ENCODE measurements around the gene DZIP1L. TPM values are rescaled to one million over a fixed set of nuclear protein-coding genes. Genes with fewer than 3 reads are reported as not detected.

Gene DZIP1L
- total RNA-seq, 4 donors from 2014 or later, result 10.3 to 15.8 (median 12.6) TPM

DNA sequence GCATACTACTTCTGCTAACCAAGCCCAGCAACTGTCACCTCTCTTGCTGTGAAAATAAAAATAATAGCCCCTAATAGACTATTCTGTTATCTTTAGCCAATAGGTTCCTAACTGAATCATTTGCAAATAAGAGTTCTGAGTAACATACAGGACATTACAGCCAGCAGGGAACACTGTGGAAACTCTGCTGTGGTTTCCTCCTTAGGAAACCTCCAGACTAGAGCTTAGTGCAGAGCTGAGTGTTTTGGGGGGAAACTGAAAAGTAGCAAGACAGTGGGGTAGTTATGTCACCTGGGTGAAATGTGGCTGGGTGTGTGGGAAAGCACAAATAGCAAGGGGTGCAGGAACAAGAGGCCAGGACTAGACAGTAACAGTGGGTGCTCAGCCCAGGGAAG lies 32.4 kb downstream of the DZIP1L start:
- peaks cover 26 to 88% (median 71%) of the 10 kb centered on the region in 4 donors for H3K36me3 ChIP-seq
- H3K9me3 ChIP-seq, result no peaks in the 10 kb centered on the region
- no peak for TF ChIP-seq POLR2AphosphoS5 (IDR thresholded peaks at IDR 0.05)
- TF ChIP-seq POLR2A (IDR thresholded peaks at IDR 0.05; ENCODE audit: low read depth), result no peak
- TF ChIP-seq EP300 (IDR thresholded peaks at IDR 0.05), result no peak
- TF ChIP-seq, protein P1, sequence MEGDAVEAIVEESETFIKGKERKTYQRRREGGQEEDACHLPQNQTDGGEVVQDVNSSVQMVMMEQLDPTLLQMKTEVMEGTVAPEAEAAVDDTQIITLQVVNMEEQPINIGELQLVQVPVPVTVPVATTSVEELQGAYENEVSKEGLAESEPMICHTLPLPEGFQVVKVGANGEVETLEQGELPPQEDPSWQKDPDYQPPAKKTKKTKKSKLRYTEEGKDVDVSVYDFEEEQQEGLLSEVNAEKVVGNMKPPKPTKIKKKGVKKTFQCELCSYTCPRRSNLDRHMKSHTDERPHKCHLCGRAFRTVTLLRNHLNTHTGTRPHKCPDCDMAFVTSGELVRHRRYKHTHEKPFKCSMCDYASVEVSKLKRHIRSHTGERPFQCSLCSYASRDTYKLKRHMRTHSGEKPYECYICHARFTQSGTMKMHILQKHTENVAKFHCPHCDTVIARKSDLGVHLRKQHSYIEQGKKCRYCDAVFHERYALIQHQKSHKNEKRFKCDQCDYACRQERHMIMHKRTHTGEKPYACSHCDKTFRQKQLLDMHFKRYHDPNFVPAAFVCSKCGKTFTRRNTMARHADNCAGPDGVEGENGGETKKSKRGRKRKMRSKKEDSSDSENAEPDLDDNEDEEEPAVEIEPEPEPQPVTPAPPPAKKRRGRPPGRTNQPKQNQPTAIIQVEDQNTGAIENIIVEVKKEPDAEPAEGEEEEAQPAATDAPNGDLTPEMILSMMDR (IDR thresholded peaks at IDR 0.05), result no peak
- intact Hi-C loops (cut with DNase I), result no loop called here
- H3K4me1 ChIP-seq, result peaks cover 0 to 16% (median 3%) of the 10 kb centered on the region in 4 donors
- no peak overlapping the region for H3K27ac ChIP-seq (replicated peaks in 1 of 4)
- peak; percentile 55 for DNase-seq (ENCODE audit: extremely low spot score)
- no peaks in the 10 kb centered on the region for H3K27me3 ChIP-seq
- H3K4me3 ChIP-seq, result no peak overlapping the region

DNA sequence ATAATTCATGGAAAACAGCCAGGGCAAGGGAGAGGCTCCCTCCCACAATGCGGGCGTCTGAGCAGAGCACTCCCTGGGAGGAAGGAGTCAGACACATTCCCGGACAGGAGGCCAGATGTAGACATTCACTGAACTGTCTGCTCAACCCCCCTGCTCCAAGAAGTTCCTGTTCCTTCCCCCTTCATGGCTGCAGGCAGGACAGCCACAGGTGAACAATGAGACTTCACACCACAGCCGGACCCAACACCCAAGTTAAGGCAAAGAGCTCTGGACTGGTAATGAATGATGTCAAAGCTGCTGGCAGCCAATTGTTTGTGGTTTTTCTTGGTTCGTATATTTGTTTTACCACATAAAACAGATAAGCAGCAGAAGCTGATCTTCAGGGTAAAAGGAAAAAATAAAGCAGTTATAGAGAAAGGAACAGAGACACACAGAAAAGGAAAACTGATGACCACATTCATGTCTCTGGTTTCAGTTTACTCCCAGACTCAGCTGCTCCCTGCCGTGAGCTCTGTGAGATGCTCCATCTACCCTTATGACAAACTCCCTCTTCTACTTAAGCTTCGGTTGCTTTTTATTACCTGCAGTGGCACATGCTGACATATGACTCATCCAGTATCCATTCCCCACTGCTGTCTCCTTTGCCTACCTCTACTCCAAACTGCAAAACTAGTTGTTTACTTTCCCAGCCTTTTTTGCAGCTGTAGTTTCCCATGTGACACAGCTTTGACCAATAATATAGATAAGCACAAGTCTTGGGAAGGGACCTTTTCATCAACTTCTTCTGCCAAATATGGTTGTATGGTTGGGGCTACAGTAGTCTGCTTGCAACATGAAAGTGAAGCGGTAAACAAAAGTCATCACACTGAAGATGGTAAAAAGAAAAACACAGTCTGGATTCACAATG lies 33.1 kb downstream of the DZIP1L start:
- intact Hi-C loops (cut with DNase I), result no loop called here
- peak overlapping the region in 2 of 4 donors; percentile 19 to 23 for H3K27ac ChIP-seq (replicated peaks in 1 of 4)
- H3K4me3 ChIP-seq, result peak overlapping the region in 1 of 4 donors; percentile 16
- H3K36me3 ChIP-seq, result peaks cover 23 to 88% (median 71%) of the 10 kb centered on the region in 4 donors
- no peaks in the 10 kb centered on the region for H3K27me3 ChIP-seq
- peak; percentile 70 for DNase-seq (ENCODE audit: extremely low spot score)
- peaks cover 0 to 16% (median 3%) of the 10 kb centered on the region in 4 donors for H3K4me1 ChIP-seq
- no peaks in the 10 kb centered on the region for H3K9me3 ChIP-seq
- TF ChIP-seq EP300 (IDR thresholded peaks at IDR 0.05), result no peak
- TF ChIP-seq, protein P1 (IDR thresholded peaks at IDR 0.05), result no peak
- peak in 1 of 2 donors; percentile 3 for TF ChIP-seq POLR2AphosphoS5 (IDR thresholded peaks at IDR 0.05)
- no peak for TF ChIP-seq POLR2A (IDR thresholded peaks at IDR 0.05; ENCODE audit: low read depth)
- WGBS, result 47% methylated on average over 7 of the region's 8 CpGs

DNA sequence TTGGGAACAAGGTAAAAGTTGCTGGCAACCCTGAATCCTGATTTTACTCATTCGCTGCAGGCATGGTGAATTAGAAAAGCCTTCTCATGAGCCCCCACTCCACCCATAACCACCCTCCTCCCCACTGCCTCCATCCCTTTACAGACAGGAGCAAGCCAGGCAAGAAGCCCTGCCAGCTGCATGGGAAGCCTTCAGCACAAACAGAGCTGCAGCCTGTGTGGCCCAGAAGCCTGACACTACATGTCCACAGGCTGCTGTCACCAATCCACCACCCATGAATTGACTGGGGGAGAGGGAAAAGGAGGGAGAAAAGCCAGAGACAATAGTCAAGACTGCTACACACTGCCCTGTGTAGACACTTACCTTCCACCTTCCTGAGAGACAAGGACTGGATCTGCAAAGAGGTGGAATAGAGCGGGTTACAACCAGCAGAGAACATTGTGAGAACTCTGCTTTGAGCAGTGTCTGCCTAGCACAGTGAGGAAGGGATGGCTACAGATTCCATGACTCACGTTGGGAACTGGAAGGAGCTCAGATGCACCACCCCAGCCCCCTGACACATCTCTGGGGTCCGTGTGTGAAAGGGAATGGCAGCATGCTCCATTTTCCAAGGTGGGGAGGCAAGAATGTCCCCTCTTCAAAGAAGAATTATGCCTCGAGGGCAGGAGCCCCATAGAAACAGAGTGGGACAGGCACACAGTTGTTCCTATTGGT lies 33.9 kb downstream of the DZIP1L start:
- Histone ChIP-seq H3K4me3 (peak overlapping the region in 1 of 4 donors; percentile 16), H3K27me3 (no peaks in the 10 kb centered on the region), H3K27ac (replicated peaks in 1 of 4) (peak overlapping the region in 2 of 4 donors; percentile 19 to 23), H3K36me3 (peaks cover 23 to 90% (median 72%) of the 10 kb centered on the region in 4 donors), H3K4me1 (peaks cover 0 to 16% (median 3%) of the 10 kb centered on the region in 4 donors), H3K9me3 (no peaks in the 10 kb centered on the region)
- intact Hi-C loops (cut with DNase I), result no loop called here
- peak in 1 of 2 donors; percentile 4 for TF ChIP-seq POLR2AphosphoS5 (IDR thresholded peaks at IDR 0.05)
- TF ChIP-seq EP300 (IDR thresholded peaks at IDR 0.05), result no peak
- DNase-seq (ENCODE audit: extremely low spot score), result peak; percentile 86
- WGBS, result 57% methylated on average over 5 of the region's 5 CpGs

DNA sequence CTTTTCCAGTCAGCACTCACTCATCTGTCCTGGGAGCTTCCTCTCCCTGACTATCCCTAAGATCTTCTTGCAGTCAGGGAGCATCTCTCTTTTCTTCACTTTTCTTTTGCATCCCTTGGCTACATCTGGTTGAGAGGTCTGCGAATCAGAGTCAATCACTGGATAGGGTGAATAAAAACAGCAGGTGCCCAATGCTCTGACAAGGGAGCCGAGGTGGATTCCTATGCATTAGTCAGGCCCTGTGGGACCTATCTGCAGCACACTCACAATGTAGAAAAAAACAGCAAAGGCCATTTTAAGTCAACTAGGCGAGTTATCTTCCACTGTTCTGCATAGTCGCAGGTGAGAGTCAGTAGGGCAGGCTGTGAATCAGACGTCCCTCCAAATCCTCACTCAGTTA lies 35.5 kb downstream of the DZIP1L start:
- H3K36me3 ChIP-seq, result peaks cover 23 to 98% (median 79%) of the 10 kb centered on the region in 4 donors

More for the DNA sequence above, 35.5 kb downstream of the DZIP1L start:
- intact Hi-C loops (cut with DNase I), result no loop called here
- peak; percentile 57 for DNase-seq (ENCODE audit: extremely low spot score)
- no peak overlapping the region for H3K4me3 ChIP-seq
- H3K27me3 ChIP-seq, result no peaks in the 10 kb centered on the region
- TF ChIP-seq EP300 (IDR thresholded peaks at IDR 0.05) (no peak), POLR2AphosphoS5 (IDR thresholded peaks at IDR 0.05) (no peak), POLR2A (IDR thresholded peaks at IDR 0.05; ENCODE audit: low read depth) (no peak)
- TF ChIP-seq, protein P1 (IDR thresholded peaks at IDR 0.05), result no peak
- 93% methylated on average over 5 of the region's 5 CpGs for WGBS
- H3K27ac ChIP-seq (replicated peaks in 1 of 4), result no peak overlapping the region
- H3K4me1 ChIP-seq, result peaks cover 0 to 16% (median 3%) of the 10 kb centered on the region in 4 donors
- H3K9me3 ChIP-seq, result no peaks in the 10 kb centered on the region
